ENCODE results near the gene ADAMTS19.
"Not testable (repeated sequence)": the region's sequence is repeated elsewhere in the genome, so short reads cannot be mapped to it uniquely, and the experiment has no call there.

The ADAMTS19 gene

DNA sequence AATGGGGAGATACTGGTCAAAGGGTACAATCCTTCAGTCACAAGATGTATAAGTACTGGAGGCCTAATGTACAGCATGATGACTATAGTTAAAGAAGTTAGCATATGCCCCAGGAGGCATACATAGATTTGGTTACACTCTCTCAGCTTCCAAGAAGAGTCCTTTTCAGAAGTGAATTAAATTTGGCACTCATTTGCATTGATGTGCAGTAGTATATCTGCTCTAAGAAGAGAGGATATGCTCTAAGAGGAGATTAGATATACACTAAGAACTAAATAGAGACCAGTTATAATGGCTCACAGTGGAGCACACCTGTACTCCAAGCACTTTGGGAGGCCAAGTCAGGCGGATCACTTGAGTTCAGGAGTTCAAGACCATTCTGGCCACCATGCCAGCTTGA lies 148.3 kb downstream of the ADAMTS19 start:
- DNase-seq = no peak

DNA sequence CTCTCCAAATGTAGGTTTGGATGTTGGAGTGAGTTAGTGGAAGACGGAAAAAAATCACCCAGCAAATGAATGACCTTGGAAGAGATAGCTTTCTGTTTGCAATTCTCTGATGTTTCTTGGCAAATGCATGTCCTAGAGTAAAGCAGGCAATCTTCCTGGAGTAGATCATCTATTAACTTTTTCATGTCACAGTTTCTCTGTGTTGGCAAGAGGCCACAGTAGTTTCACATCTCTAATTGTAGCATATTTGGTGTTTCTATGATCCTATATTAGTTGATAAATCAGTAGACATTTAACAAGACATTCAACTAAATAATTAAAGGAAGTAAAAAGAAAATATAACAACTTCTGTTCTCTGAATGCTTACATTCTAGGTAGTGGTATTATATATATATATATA lies 149.6 kb downstream of the ADAMTS19 start:
- no peak for DNase-seq

GRCh38 chr5:129616517-129616916 lies 156.4 kb downstream of the ADAMTS19 start:
- DNase-seq = no peak

DNA sequence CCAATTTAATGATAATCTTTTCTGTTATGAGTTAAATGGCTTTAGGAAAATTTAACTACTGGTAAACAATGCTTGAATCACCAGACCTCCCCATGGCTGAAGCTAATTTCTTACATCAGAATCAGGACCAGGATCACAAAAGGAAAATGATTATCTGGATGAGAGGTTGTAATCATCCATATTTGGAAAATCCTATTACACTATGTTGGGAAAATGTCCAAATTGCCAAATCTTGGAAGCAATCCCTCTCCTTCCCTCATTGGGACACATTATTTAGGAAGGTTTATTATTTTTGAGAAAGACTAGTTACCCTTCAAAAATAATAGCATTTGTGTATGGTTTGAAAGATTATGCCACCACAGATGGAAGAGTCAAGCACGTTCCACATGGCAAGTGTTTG lies 157.1 kb downstream of the ADAMTS19 start:
- DNase-seq = no peak

GRCh38 chr5:129619782-129620181 lies 159.7 kb downstream of the ADAMTS19 start:
- DNase-seq = no peak

GRCh38 chr5:129622531-129622930 lies 162.4 kb downstream of the ADAMTS19 start:
- no peak for DNase-seq

- no peak for DNase-seq
These were observed 169.5 kb downstream of the ADAMTS19 start for GRCh38 chr5:129629575-129629974.

- DNase-seq = no peak
These were observed 170.0 kb downstream of the ADAMTS19 start for GRCh38 chr5:129630101-129630500.

DNA sequence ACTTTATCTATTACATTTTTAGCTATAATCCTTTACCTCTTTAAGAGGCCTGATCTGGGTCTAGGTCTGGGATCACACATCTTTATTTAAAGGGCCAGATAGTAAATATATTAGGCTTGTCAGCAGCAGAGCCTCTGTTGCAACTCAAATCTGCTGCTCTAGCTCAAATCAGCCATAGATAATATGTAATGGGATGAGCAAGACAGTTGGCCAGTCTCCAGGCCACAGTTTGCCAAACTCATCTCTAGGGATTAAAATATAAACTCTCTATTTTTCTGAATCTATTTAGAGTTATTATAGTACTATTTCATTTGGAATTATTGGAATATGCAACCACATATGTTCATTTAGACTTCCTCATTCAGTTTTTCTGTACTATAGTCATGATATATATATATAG lies 171.9 kb downstream of the ADAMTS19 start:
- no peak for DNase-seq

DNA sequence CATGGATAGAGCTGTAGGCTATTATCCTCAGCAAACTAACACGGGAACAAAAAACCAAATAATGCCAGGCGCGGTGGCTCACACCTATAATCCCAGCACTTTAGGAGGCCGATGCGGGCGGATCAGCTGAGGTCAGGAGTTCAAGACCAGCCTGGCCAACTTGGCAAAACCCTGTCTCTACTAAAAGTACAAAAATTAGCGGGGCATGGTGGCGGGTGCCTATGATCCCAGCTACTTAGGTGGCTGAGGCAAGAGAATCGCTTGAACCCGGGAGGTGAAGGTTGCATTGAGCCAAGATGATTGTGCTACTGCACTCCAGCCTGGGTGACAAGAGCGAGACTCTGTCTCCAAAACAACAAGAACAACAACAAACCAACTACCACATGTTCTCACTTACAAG lies 177.4 kb downstream of the ADAMTS19 start:
- not testable (repeated sequence) for DNase-seq

DNA sequence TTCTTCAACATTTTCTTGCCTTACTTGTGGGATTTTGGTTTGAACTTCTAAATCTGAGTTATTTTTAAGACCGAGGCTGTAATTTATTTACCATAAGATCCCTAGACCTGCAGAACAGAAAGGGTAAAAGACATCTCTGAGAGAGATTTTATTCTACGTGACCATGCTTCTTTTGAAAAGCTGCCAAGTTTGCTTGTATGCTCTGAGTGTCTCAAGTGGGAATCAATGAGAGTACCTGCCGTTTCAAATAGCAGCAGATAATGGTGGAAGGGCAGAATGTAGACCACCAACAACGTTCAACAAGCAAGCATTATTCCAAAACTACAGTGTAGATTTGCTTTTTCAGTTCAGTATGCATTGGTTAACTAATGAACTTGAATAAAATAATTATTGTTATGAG lies 179.2 kb downstream of the ADAMTS19 start:
- DNase-seq = no peak

GRCh38 chr5:129652349-129653056 lies 192.4 kb downstream of the ADAMTS19 start:
- no peak for DNase-seq

DNA sequence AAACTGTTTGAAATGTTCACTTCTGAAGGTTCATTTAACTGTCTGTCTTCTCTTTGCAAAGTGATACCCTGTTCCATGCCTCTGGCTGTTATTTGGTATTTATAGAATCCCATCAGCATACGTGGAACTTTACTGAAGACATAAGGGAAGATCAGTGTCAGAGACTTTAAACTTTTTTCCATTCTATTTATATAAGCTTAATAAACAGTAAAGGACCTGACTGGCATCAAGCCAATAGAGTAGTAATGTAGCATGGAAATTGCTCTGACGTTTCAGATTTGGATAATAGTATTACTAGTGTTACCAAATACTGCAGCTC lies 192.9 kb downstream of the ADAMTS19 start:
- no peak for DNase-seq

GRCh38 chr5:129653442-129653841 lies 193.3 kb downstream of the ADAMTS19 start:
- DNase-seq = no peak

- no peak for DNase-seq
These were observed 196.9 kb downstream of the ADAMTS19 start for GRCh38 chr5:129656952-129657351.

DNA sequence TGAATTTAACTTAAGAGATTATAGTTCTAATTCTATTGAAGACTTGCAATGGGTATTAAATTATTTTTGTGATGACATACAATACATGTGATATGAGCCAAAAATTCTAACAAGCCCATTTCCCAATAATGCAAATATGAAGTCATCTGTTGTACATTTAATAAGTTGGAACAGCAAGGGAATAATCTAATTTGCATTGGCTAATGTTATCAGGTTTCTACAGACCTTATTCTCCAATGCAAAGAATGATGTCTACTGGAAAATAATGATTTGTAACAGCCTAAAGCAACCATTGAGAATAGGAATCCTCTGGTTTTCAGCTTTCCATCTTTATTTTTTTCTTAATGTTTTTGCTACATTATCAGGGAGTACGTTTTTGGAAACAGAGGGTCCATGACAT lies 198.7 kb downstream of the ADAMTS19 start:
- DNase-seq = peak in 1 of 2 experiments; percentile 0

DNA sequence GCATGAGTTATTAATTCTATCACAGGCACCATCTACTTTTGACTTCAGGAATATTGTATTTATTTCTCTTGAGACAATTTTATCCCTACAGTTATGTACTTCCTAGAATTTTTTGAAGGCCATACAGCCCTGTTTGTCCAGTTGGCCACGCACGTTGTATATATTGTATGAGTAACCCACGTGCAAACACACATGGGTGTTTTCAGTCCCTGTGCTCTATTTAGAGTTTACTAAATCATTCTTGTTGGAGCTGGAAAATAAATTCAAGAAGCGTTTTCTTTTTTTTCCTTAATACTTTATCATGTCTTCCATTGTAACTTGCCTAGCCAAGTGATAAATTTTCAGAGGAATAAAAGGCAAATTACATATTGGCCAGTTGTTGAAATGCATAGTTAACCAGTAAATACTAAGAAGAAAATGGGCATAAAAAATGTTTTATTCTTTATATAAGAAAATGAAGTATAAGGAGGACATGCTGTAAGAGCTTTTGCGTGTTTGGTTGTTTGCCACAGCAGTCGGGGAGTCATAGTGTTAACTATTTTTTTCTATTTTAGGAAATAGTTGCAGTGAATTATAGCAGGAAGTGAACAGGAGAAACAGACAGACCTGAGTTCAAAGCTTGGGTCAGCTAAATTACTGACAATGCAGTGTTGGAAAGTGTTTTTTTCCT lies 201.4 kb downstream of the ADAMTS19 start:
- DNase-seq = no peak

DNA sequence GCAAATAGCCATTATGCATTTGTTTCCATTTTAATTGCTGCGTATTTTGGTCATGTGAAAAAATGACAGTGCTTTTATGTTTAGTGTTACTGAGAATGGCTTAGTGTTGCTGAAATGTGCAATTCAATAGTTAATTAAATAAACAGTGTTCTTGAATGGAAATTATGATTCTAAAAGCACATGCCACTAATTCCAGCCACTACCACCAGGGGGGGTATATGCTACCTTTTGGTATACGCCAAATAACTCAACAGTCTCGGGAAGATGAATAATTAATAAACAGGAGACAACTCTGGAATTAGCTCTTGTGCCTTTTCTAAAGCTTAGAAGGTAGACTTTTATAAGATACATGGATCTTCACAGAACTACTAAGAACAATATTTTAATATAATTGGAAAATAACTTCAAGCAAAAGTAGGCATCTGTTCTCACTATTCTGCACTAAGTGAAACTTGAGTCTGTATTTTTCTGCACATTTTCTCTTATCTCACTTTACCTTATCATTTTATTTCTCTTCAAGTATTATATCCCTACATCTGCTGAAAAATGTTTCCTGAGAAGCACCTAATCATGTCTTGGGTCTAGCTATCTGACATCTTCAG lies 204.3 kb downstream of the ADAMTS19 start:
- peak in 1 of 2 experiments; percentile 49 for DNase-seq

DNA sequence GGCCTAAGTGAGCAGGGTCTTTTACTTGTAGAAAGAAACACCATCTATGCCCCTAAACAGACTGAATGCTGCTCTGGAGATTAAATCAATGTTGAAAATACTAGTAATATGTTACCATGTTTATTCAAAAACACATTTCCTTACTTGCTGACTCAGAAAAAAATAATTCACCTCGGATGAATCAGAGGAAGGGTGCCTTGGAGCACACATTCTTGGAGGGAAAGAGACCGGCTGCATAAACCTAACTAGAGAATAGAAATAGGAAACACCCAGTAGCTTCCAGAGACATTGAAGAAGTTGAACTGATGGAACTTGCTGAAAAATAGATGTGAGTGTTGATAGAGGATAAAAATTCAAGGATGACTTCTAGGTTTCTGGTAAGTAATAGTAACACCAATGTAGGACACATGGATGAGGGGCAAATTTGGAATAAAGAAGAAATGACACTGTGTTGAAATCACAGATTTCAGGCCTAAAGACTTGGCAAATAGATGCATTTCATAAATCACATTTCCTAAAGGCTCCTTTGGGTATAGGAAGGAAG lies 210.9 kb downstream of the ADAMTS19 start:
- no peak for DNase-seq

GRCh38 chr5:129672006-129672405 lies 211.9 kb downstream of the ADAMTS19 start:
- no peak for DNase-seq

DNA sequence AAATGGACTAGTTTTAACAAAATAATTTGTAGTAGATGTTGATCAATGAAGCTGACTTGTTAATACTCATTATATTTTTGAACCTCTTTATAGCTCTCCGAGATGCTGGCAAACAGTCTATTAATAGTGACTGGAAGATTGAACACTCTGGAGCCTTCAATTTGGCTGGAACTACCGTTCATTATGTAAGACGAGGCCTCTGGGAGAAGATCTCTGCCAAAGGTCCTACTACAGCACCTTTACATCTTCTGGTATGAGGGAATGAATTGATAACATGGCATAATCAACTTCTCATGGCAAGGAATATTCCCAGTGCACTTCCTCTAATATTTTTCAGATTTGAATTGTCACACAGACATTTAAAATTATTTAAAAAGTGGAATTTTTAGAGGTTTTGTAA lies 219.6 kb downstream of the ADAMTS19 start:
- no peak for DNase-seq

GRCh38 chr5:129687941-129688340 lies 227.8 kb downstream of the ADAMTS19 start:
- no peak for DNase-seq

DNA sequence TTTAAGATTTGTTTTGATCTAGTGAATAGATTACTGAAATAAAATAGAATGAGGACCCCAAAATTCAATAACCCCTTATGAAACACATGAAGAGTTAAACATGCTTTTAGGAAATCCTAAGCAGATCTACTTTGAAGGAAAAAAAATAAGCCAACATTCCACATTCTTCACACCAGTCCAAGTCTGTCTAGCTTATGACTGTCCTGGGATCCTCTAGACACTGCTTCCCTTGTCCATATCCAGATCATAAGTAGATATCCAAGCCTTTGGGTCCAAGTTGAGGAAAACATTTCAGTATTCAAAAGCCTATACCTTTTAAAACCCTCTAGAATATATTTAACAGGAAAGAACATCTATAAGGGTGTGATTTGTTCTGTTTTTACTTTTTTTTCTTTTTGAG lies 228.9 kb downstream of the ADAMTS19 start:
- no peak for DNase-seq

DNA sequence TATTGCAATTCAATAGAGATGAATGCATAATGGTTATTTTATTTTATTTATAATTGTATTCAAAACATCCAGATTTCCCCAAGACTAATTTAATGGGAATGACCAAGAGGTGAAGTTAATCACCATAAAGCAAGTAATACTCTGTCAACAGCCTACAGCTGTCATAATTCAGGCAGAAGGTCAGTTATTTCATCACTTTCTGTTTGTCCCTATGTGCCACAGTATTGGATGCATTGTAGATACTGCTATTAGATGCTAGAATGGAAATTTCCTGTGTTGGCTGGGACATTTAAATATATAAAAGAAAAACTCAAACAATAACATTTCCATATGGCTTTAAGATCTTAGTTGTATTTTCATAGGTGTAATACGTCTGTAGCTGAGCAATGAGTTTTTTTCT lies 231.1 kb downstream of the ADAMTS19 start:
- no peak for DNase-seq
